IPS-20b (cell line): ENCODE measurements around the gene NSG1.
A peak's percentile ranks its signal among the peaks of the same experiment; 100 is the strongest.
"Not testable (repeated sequence)": the region's sequence is repeated elsewhere in the genome, so short reads cannot be mapped to it uniquely, and the experiment has no call there.

ENCODE experiments used
- H3K27ac ChIP-seq: one replicate; pipeline ENCODE4 v1.5.1; 2013; ENCODE audit warnings: low read length
- H3K27me3 ChIP-seq: 2 replicates; pipeline ENCODE4 v1.6.1; 2013; ENCODE audit warnings: mild to moderate bottlenecking, low read length, inconsistent platforms; ENCODE audit not compliant: insufficient read depth
- H3K36me3 ChIP-seq: 2 replicates; pipeline ENCODE4 v1.6.1; 2013; ENCODE audit warnings: low read depth, mild to moderate bottlenecking, inconsistent platforms, low read length, moderate library complexity; ENCODE audit not compliant: insufficient read depth
- H3K4me1 ChIP-seq: 2 replicates; pipeline ENCODE4 v1.6.1; 2013; ENCODE audit warnings: mild to moderate bottlenecking, control low read depth, inconsistent platforms, low read length, moderate library complexity; ENCODE audit not compliant: insufficient read depth
- H3K4me3 ChIP-seq: 2 replicates; pipeline ENCODE4 v1.5.1; 2013; ENCODE audit warnings: mild to moderate bottlenecking, low read length, inconsistent platforms
- H3K9ac ChIP-seq: 2 replicates; pipeline ENCODE4 v1.6.1; 2013; ENCODE audit warnings: low read depth, mild to moderate bottlenecking, inconsistent platforms, low read length, moderate library complexity
- H3K9me3 ChIP-seq: 2 replicates; pipeline ENCODE4 v1.6.1; 2013; ENCODE audit warnings: mild to moderate bottlenecking, low read depth, low read length, inconsistent platforms; ENCODE audit not compliant: insufficient read depth

NSG1 gene

GRCh38 chr4:4456816-4457578, 70.1 kb downstream of the NSG1 start:
- Histone ChIP-seq H3K9ac (no peak overlapping the region; the same call in 1 of the 2 replicates), H3K4me1 (peaks cover 39% of the 10 kb centered on the region), H3K9me3 (no peaks in the 10 kb centered on the region), H3K36me3 (peaks cover 26% of the 10 kb centered on the region), H3K4me3 (no peak overlapping the region), H3K27ac (no peak overlapping the region), H3K27me3 (no peaks in the 10 kb centered on the region)

GRCh38 chr4:4457803-4458553, 71.1 kb downstream of the NSG1 start:
- Histone ChIP-seq H3K4me1 (peaks cover 48% of the 10 kb centered on the region), H3K4me3 (peak overlapping the region; percentile 30; the same call in 1 of the 2 replicates), H3K27me3 (no peaks in the 10 kb centered on the region), H3K9ac (no peak overlapping the region), H3K27ac (no peak overlapping the region), H3K36me3 (peaks cover 19% of the 10 kb centered on the region), H3K9me3 (no peaks in the 10 kb centered on the region)

- Histone ChIP-seq H3K36me3 (peaks cover 13% of the 10 kb centered on the region), H3K4me1 (peaks cover 56% of the 10 kb centered on the region), H3K27ac (no peak overlapping the region)
These were observed 72.3 kb downstream of the NSG1 start for GRCh38 chr4:4459181-4459580.

GRCh38 chr4:4460759-4461158, 73.9 kb downstream of the NSG1 start:
- Histone ChIP-seq H3K9ac (no peak overlapping the region), H3K4me1 (peaks cover 56% of the 10 kb centered on the region), H3K27me3 (no peaks in the 10 kb centered on the region), H3K36me3 (peaks cover 13% of the 10 kb centered on the region), H3K27ac (no peak overlapping the region), H3K9me3 (no peaks in the 10 kb centered on the region), H3K4me3 (no peak overlapping the region)

More at GRCh38 chr4:4459181-4459580, 72.3 kb downstream of the NSG1 start:
- no peaks in the 10 kb centered on the region for H3K9me3 ChIP-seq
- H3K9ac ChIP-seq = no peak overlapping the region
- no peak overlapping the region for H3K4me3 ChIP-seq
- no peaks in the 10 kb centered on the region for H3K27me3 ChIP-seq

GRCh38 chr4:4461178-4461577, 74.3 kb downstream of the NSG1 start:
- H3K9me3 ChIP-seq = no peaks in the 10 kb centered on the region
- H3K27ac ChIP-seq = no peak overlapping the region

GRCh38 chr4:4461850-4462249, 74.9 kb downstream of the NSG1 start:
- no peak overlapping the region for H3K27ac ChIP-seq

More at GRCh38 chr4:4461178-4461577, 74.3 kb downstream of the NSG1 start:
- Histone ChIP-seq H3K27me3 (no peaks in the 10 kb centered on the region), H3K9ac (no peak overlapping the region), H3K4me1 (peaks cover 54% of the 10 kb centered on the region), H3K4me3 (no peak overlapping the region), H3K36me3 (peaks cover 15% of the 10 kb centered on the region)

GRCh38 chr4:4462970-4463369, 76.1 kb downstream of the NSG1 start:
- Histone ChIP-seq H3K36me3 (peaks cover 22% of the 10 kb centered on the region), H3K27me3 (no peaks in the 10 kb centered on the region), H3K4me1 (peaks cover 36% of the 10 kb centered on the region), H3K4me3 (no peak overlapping the region), H3K27ac (no peak overlapping the region), H3K9me3 (no peaks in the 10 kb centered on the region), H3K9ac (no peak overlapping the region; the same call in 1 of the 2 replicates)

More at GRCh38 chr4:4461850-4462249, 74.9 kb downstream of the NSG1 start:
- Histone ChIP-seq H3K9ac (no peak overlapping the region), H3K9me3 (no peaks in the 10 kb centered on the region), H3K4me3 (no peak overlapping the region), H3K27me3 (no peaks in the 10 kb centered on the region), H3K4me1 (peaks cover 48% of the 10 kb centered on the region), H3K36me3 (peaks cover 17% of the 10 kb centered on the region)

GRCh38 chr4:4465238-4465637, 78.3 kb downstream of the NSG1 start:
- H3K27me3 ChIP-seq, H3K27ac ChIP-seq, H3K9ac ChIP-seq, H3K4me3 ChIP-seq, H3K9me3 ChIP-seq: not testable (repeated sequence)
- Histone ChIP-seq H3K4me1 (peaks cover 22% of the 10 kb centered on the region), H3K36me3 (peaks cover 38% of the 10 kb centered on the region)
